GM21360 (cell line): ENCODE measurements around the gene SIMC1.

Experiments used
- ATAC-seq: cut with Tn5 transposase; IDR thresholded peaks from one replicate; pipeline ENCODE4 v1.9.1; 2021; ENCODE audit warnings: mild to moderate bottlenecking, moderate library complexity; ENCODE audit not compliant: unreplicated experiment

Gene SIMC1

DNA sequence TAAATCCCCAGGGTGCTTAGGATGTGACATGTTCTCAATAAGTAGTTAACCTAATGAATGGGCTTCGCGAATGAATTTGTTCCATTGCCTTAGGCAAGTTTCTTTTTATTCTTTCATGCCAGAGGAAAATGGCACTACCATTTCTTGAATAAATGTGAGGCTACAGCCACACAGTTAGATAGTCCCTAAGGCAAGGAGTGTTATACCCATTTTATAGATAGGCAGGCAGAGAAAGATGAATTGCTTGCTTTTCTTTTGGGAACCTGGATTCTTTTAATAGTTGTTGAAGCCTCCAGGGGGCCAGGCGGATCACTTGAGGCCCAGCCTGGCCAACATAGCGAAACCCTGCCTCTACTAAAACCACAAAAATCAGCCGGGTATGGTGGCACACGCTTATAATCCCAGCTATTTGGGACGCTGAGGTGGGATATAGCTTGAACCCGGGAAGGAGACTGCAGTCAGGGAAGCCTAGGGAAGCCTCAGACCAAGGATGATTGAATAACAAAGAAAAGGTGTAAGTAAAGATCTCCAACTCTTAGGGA lies 149.2 kb downstream of the SIMC1 start:
- ATAC-seq = no peak

DNA sequence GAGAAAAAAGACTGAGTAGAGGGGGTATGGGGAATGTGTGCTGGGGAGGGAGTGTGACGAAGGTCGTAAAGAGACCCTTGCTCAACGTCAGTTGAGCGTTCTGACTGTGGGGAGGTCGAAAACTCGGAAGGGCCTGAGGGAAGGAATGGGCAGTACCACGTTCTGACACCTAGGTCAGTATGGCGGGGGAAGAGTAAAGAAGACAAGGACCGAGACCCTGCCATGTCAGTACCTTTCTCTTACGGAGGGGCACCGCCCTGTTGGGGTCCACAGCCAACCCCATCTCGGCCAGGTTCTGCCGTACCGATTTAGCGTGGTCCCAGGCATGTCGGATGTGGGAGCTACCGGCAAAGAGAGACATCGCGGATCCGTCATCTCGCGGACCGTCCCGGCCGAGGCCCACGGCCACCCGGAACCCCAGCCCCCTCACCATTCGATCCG lies 149.8 kb downstream of the SIMC1 start:
- no peak for ATAC-seq

DNA sequence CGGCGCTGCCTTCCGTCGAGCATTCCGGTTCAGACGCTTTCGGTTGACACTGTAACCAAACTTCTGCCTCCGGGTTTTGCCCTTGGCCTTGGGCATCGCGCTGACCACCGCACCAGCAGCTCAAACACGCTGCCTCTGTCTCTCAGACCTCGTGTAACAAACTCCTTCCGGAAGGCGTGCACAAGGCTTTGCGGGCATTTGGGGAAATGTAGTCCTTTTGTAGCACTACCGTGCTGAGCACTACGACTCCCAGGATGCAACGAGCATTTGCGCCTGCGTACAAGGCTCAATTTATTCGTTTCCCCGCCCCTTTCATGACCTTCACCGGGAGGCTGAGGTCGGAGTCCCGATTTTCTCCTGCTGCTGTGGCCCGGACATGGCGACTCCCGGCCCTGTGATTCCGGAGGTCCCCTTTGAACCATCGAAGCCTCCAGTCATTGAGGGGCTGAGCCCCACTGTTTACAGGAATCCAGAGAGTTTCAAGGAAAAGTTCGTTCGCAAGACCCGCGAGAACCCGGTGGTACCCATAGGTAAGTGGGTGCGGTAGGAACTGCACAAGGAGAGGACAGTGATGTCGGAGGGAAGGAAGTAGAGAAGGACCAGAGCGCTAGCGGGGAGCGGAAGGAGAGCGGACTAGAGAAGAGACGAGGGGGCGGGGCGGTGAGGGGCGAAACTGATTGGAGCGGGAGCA lies 150.4 kb downstream of the SIMC1 start, which contains the start of the genes HIGD2A and NOP16:
HIGD2A (plus strand) TSS at position 308 of the 691 bp plus-strand sequence; CDS start at position 377, 69 bp downstream.
NOP16 (minus strand) TSS at position 155 of the 691 bp plus-strand sequence; CDS start at position 96, 59 bp downstream.
- peak; percentile 84 for ATAC-seq

DNA sequence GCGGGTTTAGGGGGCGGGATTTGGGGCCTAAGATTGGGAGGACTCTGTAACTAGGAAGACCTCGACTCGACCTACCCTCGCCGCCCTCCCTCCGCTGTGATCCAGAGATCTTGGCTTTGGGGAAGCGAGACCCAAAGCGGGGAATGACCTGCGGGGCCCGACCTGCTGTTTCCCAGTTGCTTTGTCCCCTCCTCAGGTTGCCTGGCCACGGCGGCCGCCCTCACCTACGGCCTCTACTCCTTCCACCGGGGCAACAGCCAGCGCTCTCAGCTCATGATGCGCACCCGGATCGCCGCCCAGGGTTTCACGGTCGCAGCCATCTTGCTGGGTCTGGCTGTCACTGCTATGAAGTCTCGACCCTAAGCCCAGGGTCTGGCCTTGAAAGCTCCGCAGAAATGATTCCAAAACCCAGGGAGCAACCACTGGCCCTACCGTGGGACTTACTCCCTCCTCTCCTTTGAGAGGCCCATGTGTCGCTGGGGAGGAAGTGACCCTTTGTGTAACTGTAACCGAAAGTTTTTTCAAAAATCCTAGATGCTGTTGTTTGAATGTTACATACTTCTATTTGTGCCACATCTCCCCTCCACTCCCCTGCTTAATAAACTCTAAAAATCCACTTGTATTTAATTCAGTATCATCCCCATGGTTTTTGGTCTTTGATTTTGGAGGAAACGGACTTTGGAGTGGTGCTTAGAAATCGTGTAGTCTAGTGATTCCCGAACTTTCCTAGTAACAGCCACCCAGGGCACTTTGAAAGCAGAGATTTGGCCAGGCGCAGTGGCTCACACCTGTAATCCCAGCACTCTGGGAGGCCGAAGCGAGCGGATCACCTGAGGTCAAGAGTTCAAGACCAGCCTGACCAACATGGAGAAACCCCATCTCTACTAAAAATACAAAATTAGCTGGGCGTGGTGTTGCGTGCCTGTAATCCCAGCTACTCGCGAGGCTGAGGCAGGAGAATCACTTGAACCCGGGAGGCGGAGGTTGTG lies 151.2 kb downstream of the SIMC1 start:
- ATAC-seq = peak; percentile 27

DNA sequence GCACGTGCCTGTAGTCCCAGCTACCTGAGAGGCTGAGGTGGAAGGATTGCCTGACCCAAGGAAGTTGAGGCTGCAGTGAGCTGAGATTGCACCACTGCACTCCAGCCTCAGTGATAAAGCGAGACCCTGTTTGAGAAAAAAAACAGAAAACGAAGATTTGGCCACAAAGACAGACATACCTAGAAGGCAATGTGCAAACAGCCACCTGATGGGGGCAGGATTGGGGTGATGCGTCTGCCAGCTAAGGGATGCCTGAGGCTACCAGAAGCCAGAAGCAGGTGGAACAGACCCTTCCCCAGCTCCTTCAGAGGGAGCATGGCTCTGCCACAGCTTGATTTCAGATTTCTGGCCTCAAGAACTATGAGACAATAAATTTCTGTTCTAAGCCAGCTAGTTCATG lies 153.3 kb downstream of the SIMC1 start:
- ATAC-seq = no peak

DNA sequence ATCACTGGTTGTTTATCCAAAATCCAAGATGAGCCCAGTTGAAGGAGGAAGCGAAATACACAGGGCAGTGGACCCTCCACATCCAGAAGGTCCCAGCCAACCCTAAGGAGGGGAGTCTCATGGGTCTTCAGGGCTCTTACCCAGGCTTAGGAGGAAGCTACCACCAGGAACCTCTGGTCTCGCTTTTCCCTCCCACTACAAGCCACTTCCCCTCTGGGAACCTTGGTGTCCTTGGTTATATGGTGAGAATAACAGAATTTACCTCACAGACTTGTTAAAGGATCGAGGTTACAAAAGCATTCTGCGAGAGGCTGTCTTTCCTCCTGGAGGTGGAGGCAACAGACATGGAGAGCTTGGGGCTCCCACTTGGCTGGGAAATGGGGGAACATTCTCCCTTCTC lies 153.8 kb downstream of the SIMC1 start:
- ATAC-seq = no peak

DNA sequence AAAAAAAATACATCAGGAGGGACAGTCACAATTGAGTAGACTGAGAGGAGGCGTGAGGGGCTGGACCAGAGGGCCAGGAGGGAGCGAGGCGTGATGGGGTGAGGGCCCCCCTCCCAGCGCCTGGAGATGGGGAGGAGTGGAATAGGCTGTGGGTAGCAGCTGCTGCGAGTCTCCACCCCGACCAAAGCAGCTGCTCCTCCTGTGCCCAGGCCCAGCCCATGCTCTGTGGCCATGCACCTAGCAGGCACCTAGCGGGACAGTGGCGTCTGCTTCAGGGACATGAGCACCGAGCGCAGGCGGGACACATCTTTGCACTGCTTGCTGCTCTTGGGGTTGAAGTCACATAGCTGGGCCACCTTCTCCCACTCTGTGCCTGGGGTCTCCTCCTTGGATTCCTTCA lies 154.3 kb downstream of the SIMC1 start:
- ATAC-seq = no peak

DNA sequence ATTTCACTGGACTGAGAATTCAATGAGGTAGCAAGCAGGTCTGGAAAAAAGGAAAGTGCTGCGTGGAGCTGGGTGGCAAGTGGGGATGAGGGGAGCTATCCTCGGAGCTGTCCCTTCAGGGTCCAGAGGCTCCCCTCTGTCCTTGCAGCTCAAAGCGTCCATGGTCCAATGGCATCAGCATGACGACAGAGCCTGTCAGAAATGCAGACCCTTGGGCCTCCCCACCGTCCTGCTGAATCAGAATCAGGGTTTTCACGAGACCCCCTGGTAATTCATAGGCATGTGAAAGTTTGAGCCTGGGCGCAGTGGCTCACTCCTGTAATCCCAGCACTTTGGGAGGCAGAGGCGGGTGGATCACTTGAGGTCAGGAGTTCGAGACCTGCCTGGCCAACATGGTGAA lies 155.9 kb downstream of the SIMC1 start:
- ATAC-seq = no peak

DNA sequence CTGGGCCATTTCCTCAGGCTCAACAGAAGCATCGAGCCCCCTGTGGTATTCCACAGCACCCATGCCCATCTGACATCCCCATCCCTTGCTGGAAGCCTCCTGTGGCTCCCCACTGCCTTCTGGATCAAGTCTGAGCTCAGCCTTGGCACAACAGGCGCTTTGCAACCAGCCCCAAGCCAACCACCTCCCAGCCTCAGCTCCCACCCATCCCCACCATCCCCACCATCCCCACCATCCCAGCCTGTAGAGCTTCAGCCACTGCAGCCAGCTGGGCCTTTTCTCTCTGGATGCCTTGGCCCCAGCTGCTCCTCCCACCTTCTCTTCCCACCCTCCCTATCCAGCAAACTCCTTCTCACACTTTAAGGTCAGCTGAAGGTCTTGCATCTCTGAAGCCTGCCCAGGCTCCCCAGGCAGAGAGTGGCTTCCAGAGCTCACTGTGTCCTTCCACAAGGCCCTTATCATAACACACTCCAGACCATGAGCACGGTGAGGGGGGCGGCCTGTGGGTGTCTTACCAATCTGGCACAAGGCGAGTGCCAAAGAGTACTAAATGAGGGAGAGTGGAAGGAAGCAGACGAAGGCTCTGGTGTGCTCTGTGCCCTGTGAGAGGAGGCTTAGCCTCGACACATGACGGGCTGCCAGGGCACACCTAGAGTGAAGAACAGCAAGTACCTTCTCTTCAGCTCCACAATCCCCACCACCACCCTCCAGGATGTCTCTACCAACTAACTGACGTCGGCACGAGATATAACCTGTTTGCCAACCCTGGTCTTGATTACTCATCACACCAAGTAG lies 156.9 kb downstream of the SIMC1 start:
- no peak for ATAC-seq
